Measurements from ENCODE around the gene OTOG.

- TF ChIP-seq CTCF (IDR thresholded peaks at IDR 0.05; ENCODE audit: insufficient read depth, low read length, poor library complexity, severe bottlenecking) (no peak), EZH2phosphoT487 (conservative IDR thresholded peaks at IDR 0.05; ENCODE audit: low read length) (no peak)
These were observed at the start of gene OTOG for GRCh38 chr11:17547051-17547577.

All from SU-DHL-6 (cell line).